H1 (cell line): ENCODE data around the gene NOC4L. TPM values are rescaled to one million over a fixed set of nuclear protein-coding genes. Genes with fewer than 3 reads are reported as not detected.

Source experiments
- CTCF ChIA-PET: fragments of 300-600 bp; sonication (Branson Sonifier 250); formaldehyde crosslinking; loops from one replicate; lab custom pipeline; 2021; ENCODE audit not compliant: partially characterized antibody; lab: Charles Lee
- POLR2A ChIA-PET: fragments of 300-600 bp; sonication (Branson Sonifier 250); formaldehyde crosslinking; loops from one replicate; lab custom pipeline; 2021; ENCODE audit warnings: inconsistent platforms; ENCODE audit not compliant: partially characterized antibody; lab: Charles Lee
- DNase-seq, 2 experiments: peaks; one replicate each; pipeline versions ENCODE4 v3.0.0 to v3.0.0-alpha.2; 2010 to 2022; ENCODE audit warnings: low spot score in 2 of 2, low read depth in 1 of 2, mixed read lengths in 1 of 2
- FAIRE-seq: peaks from 2 replicates; lab custom pipeline; 2011; peaks lifted over from hg19 to GRCh38; lab: Jason Lieb, UNC
- H2AFZ ChIP-seq: 2 replicates; pipeline ENCODE4 v1.8.1; 2012; ENCODE audit warnings: low read length, inconsistent platforms
- H2AK5ac ChIP-seq: 2 replicates; pipeline ENCODE4 v1.6.1; 2013; ENCODE audit warnings: low read depth, low read length
- H2BK120ac ChIP-seq: replicated peaks from 2 replicates; pipeline ENCODE3; 2013; ENCODE audit warnings: low read depth, low read length, inconsistent platforms
- H2BK12ac ChIP-seq: 2 replicates; pipeline ENCODE4 v1.6.1; 2013; ENCODE audit warnings: low read depth, low read length
- H2BK15ac ChIP-seq: 2 replicates; pipeline ENCODE4 v1.6.1; 2013; ENCODE audit warnings: low read length
- H2BK20ac ChIP-seq: 2 replicates; pipeline ENCODE4 v1.6.1; 2013; ENCODE audit warnings: low read length
- H2BK5ac ChIP-seq: 2 replicates; pipeline ENCODE4 v1.6.1; 2013; ENCODE audit warnings: low read depth, low read length
- H3K14ac ChIP-seq: 2 replicates; pipeline ENCODE4 v1.6.1; 2013; ENCODE audit warnings: inconsistent platforms; ENCODE audit not compliant: insufficient read length
- H3K18ac ChIP-seq: 2 replicates; pipeline ENCODE4 v1.6.1; 2013; ENCODE audit warnings: low read length; ENCODE audit errors: extremely low read depth
- H3K23ac ChIP-seq: 2 replicates; pipeline ENCODE4 v1.6.1; 2013; ENCODE audit warnings: inconsistent platforms; ENCODE audit not compliant: insufficient read length
- H3K23me2 ChIP-seq: 2 replicates; pipeline ENCODE4 v1.6.1; 2013; ENCODE audit warnings: low read depth, low read length
- H3K27ac ChIP-seq: 2 replicates; pipeline ENCODE4 v1.6.1; 2011; ENCODE audit warnings: low read depth, low read length, inconsistent platforms
- H3K27me3 ChIP-seq, 4 experiments: replicated peaks in 1 of 4; 1 replicate in 1 of 4; 2 replicates in 3 of 4; pipeline versions ENCODE4 v1.6.1 to v1.8.1; 2011 to 2013; ENCODE audit warnings: low read length in 3 of 4, mild to moderate bottlenecking in 3 of 4, inconsistent platforms in 2 of 4, mixed read lengths in 2 of 4, moderate library complexity in 1 of 4; ENCODE audit not compliant: control insufficient read depth in 3 of 4, insufficient read depth in 3 of 4; ENCODE audit errors: extremely low read depth in 1 of 4
- H3K36me3 ChIP-seq, 4 experiments: 2 replicates each; pipeline versions ENCODE4 v1.6.1 to v1.8.1; 2011 to 2013; ENCODE audit warnings: mild to moderate bottlenecking in 4 of 4, low read length in 3 of 4, moderate library complexity in 2 of 4, control low read depth in 1 of 4, inconsistent platforms in 1 of 4; ENCODE audit not compliant: insufficient read depth in 4 of 4, control insufficient read depth in 2 of 4
- H3K4ac ChIP-seq: replicated peaks from 2 replicates; pipeline ENCODE3; 2013; ENCODE audit warnings: low read length, low read depth, mixed read lengths, inconsistent platforms; ENCODE audit not compliant: insufficient read length
- H3K4me1 ChIP-seq, 4 experiments: replicated peaks in 1 of 4; 1 replicate in 1 of 4; 2 replicates in 3 of 4; pipeline versions ENCODE4 v1.6.1 to v1.8.1; 2011 to 2013; ENCODE audit warnings: low read length in 3 of 4, inconsistent platforms in 2 of 4, mixed read lengths in 1 of 4; ENCODE audit not compliant: insufficient read depth in 4 of 4, control insufficient read depth in 3 of 4
- H3K4me2 ChIP-seq, 2 experiments: 2 replicates each; pipeline versions ENCODE4 v1.6.1 to v1.8.1; 2011 to 2013; ENCODE audit warnings: low read depth in 2 of 2, low read length in 2 of 2, control low read depth in 1 of 2, inconsistent platforms in 1 of 2, mild to moderate bottlenecking in 1 of 2; ENCODE audit not compliant: insufficient read depth in 1 of 2
- H3K4me3 ChIP-seq, 4 experiments: fragments of 200-600, 300-600 bp in 1 of 4; sonication (generic), shearing (Covaris generic), sonication (Bioruptor Twin) in 1 of 4; 2 replicates each; pipeline versions ENCODE4 v1.5.1 to v1.8.1; 2011 to 2016; ENCODE audit warnings: low read length in 4 of 4, low read depth in 3 of 4, control low read depth in 2 of 4, inconsistent platforms in 2 of 4, mild to moderate bottlenecking in 2 of 4, mixed read lengths in 1 of 4, moderate library complexity in 1 of 4; ENCODE audit not compliant: insufficient read depth in 2 of 4; ENCODE audit errors: extremely low read depth in 1 of 4
- H3K56ac ChIP-seq: replicated peaks from 2 replicates; pipeline ENCODE3; 2013; ENCODE audit warnings: low read depth, mild to moderate bottlenecking, mixed read lengths, low read length, inconsistent platforms; ENCODE audit not compliant: insufficient read length
- H3K79me1 ChIP-seq: 2 replicates; pipeline ENCODE4 v1.6.1; 2013; ENCODE audit warnings: low read depth, low read length, control low read depth
- H3K79me2 ChIP-seq, 2 experiments: 2 replicates each; pipeline versions ENCODE4 v1.6.1 to v1.8.1; 2012 to 2013; ENCODE audit warnings: low read length in 2 of 2, mild to moderate bottlenecking in 2 of 2, inconsistent platforms in 1 of 2; ENCODE audit not compliant: insufficient read depth in 2 of 2, control insufficient read depth in 1 of 2
- H3K9ac ChIP-seq, 4 experiments: replicated peaks in 1 of 4; 1 replicate in 1 of 4; 2 replicates in 3 of 4; pipeline versions ENCODE4 v1.6.1 to v1.8.1; 2011 to 2013; ENCODE audit warnings: low read depth in 3 of 4, low read length in 3 of 4, control low read depth in 2 of 4, mild to moderate bottlenecking in 2 of 4, moderate library complexity in 2 of 4, inconsistent platforms in 1 of 4; ENCODE audit errors: extremely low read depth in 1 of 4
- H3K9me3 ChIP-seq, 2 experiments: 2 replicates each; pipeline versions ENCODE4 v1.6.1 to v1.8.1; 2012 to 2013; ENCODE audit warnings: mild to moderate bottlenecking in 2 of 2, moderate library complexity in 2 of 2, control low read depth in 1 of 2, inconsistent platforms in 1 of 2, low read depth in 1 of 2, low read length in 1 of 2, mixed read lengths in 1 of 2; ENCODE audit not compliant: insufficient read depth in 2 of 2
- H4K20me1 ChIP-seq, 2 experiments: replicated peaks in 1 of 2; 2 replicates each; pipeline versions ENCODE3 to v1.8.1; 2011 to 2013; ENCODE audit warnings: inconsistent platforms in 2 of 2, low read length in 2 of 2, mild to moderate bottlenecking in 1 of 2; ENCODE audit not compliant: insufficient read depth in 2 of 2, control insufficient read depth in 1 of 2
- H4K5ac ChIP-seq: 2 replicates; pipeline ENCODE4 v1.6.1; 2013; ENCODE audit warnings: low read length, low read depth, mixed read lengths, inconsistent platforms; ENCODE audit not compliant: insufficient read length
- H4K8ac ChIP-seq: 2 replicates; pipeline ENCODE4 v1.8.0; 2013; ENCODE audit warnings: mild to moderate bottlenecking, moderate library complexity, low read length, inconsistent platforms; ENCODE audit not compliant: insufficient read depth; ENCODE audit errors: extremely low read depth
- H4K91ac ChIP-seq: replicated peaks from 2 replicates; pipeline ENCODE3; 2013; ENCODE audit warnings: low read length, mixed read lengths, inconsistent platforms; ENCODE audit not compliant: insufficient read length
- NRF1 ChIP-seq: IDR thresholded peaks from 2 replicates; pipeline ENCODE4 v1.6.1; 2011; ENCODE audit warnings: mild to moderate bottlenecking, low read depth, low read length, improper control_type of control experiment
- RAD21 ChIP-seq, 2 experiments: IDR thresholded peaks in 1 of 2; conservative IDR thresholded peaks in 1 of 2; 2 replicates each; pipeline ENCODE4 v1.6.1; 2011; ENCODE audit warnings: low read depth in 2 of 2, low read length in 2 of 2, improper control_type of control experiment in 1 of 2, inconsistent platforms in 1 of 2, mild to moderate bottlenecking in 1 of 2, moderate library complexity in 1 of 2
- RFX5 ChIP-seq: IDR thresholded peaks from 2 replicates; pipeline ENCODE4 v1.6.1; 2011; ENCODE audit warnings: low read depth, low read length, improper control_type of control experiment, borderline replicate concordance
- RXRA ChIP-seq: IDR thresholded peaks from 2 replicates; pipeline ENCODE4 v1.6.1; 2011; ENCODE audit warnings: low read depth, mild to moderate bottlenecking, low read length, moderate library complexity; ENCODE audit not compliant: insufficient read depth
- WGBS, 2 experiments: shearing (Covaris generic) in 1 of 2; methylation state at CpG; one replicate each; pipeline versions ENCODE4 v1.1.6 to v1.1.7; 2013 to 2015; ENCODE audit warnings: low lambda C conversion rate in 2 of 2, mixed read lengths in 2 of 2, inconsistent platforms in 1 of 2, low coverage in 1 of 2, missing lambda C conversion rate in 1 of 2; ENCODE audit not compliant: insufficient replicate concordance in 2 of 2, insufficient coverage in 1 of 2, insufficient read length in 1 of 2; ENCODE audit errors: extremely low coverage in 1 of 2, missing lambda C conversion rate in 1 of 2; 5-methylcytosine and 5-hydroxymethylcytosine counted together
- polyA plus RNA-seq, 7 experiments: library from polyadenylated mRNA; depleted of rRNA in 3 of 7; stranded (reverse) in 5 of 7; unstranded in 2 of 7; fragments of >200 nt in 5 of 7; fragments of 200-250 nt in 2 of 7; gene quantifications; 1 replicate in 5 of 7; 2 replicates in 1 of 7; 4 replicates in 1 of 7; pipeline versions ENCODE4 v1.2.1 to v1.2.3, GENCODE V29; 2011 to 2013; ENCODE audit warnings: missing spikeins in 2 of 7, mixed read lengths in 2 of 7
- total RNA-seq: library from RNA; stranded (reverse); fragmentation: NEBNext Ultra II Directional; extraction: Animal tissue kit (Norgen Biotek cat#: 25700); gene quantifications from 2 replicates; pipeline ENCODE4 v1.2.1, GENCODE V29; 2021

The NOC4L gene
- total and polyA plus RNA-seq, 2 of the 8 experiments (the other 6 are each of a cell fraction or from before 2014, with no cell fraction given), result 26.8 to 40.3 TPM

GRCh38 chr12:132105467-132105866, 38.8 kb upstream of the NOC4L start:
- Histone ChIP-seq H3K79me2 (no peaks in the 10 kb centered on the region), H3K23ac (no peak overlapping the region), H3K14ac (no peak overlapping the region), H3K4ac (no peak overlapping the region), H2BK20ac (no peak overlapping the region), H3K27ac (no peak overlapping the region), H3K9ac (no peak overlapping the region), H2BK5ac (no peak overlapping the region), H3K9me3 (no peaks in the 10 kb centered on the region), H4K8ac (no peak overlapping the region), H3K4me1 (peaks cover 0 to 7% (median 3%) of the 10 kb centered on the region in 4 experiments; a peak in 4 of 7 replicates), H2BK12ac (no peak overlapping the region), H2AK5ac (no peak overlapping the region), H3K4me3 (no peak overlapping the region), H2BK15ac (no peak overlapping the region), H4K20me1 (peaks cover 4 to 14% of the 10 kb centered on the region in 2 experiments), H3K4me2 (no peak overlapping the region), H2AFZ (no peak overlapping the region), H3K18ac (no peak overlapping the region), H4K91ac (no peak overlapping the region), H3K23me2 (no peaks in the 10 kb centered on the region), H3K56ac (no peak overlapping the region), H4K5ac (no peak overlapping the region), H2BK120ac (no peak overlapping the region), H3K79me1 (no peaks in the 10 kb centered on the region; the same call in 1 of the 2 replicates), H3K36me3 (peaks cover 0 to 13% (median 3%) of the 10 kb centered on the region in 4 experiments; a peak in 5 of 8 replicates), H3K27me3 (no peaks in the 10 kb centered on the region)
- TF ChIP-seq RXRA (no peak), RAD21 (IDR thresholded peaks at IDR 0.05 in 1 of 2, conservative IDR thresholded peaks at IDR 0.05 in 1 of 2; ENCODE audit: low read depth in 2 of 2, low read length in 2 of 2) (no peak), NRF1 (no peak), RFX5 (no peak)
- CTCF ChIA-PET, result no interaction called here
- no peak for FAIRE-seq
- WGBS, 2 experiments, result 86% methylated on average over 6 of the region's 6 CpGs; no CpG with 5 or more reads in 1 of the 2 experiments
- no peak for DNase-seq
- POLR2A ChIA-PET, result no interaction called here
